ENCODE measurements around the gene ANXA2R. TPM values are rescaled to one million over a fixed set of nuclear protein-coding genes. Genes with fewer than 3 reads are reported as not detected.
"Not testable (repeated sequence)": the region's sequence is repeated elsewhere in the genome, so short reads cannot be mapped to it uniquely, and the experiment has no call there.

The ANXA2R gene
- total and polyA plus RNA-seq, 5 donors from 2014 or later: 35.8 to 69.7 (median 43.3) TPM

GRCh38 chr5:43075319-43076293 lies 35.5 kb upstream of the ANXA2R start:
- Histone ChIP-seq H3K36me3 (ENCODE audit: control insufficient read depth, insufficient read depth, low read length) (peaks cover 24% of the 10 kb centered on the region), H3K4me3 (ENCODE audit: low read depth, low read length) (no peak overlapping the region), H3K9me3 (ENCODE audit: control insufficient read depth in 2 of 2, low read length in 2 of 2) (no peaks in the 10 kb centered on the region), H3K4me1 (ENCODE audit: control insufficient read depth, insufficient read depth, low read length, poor library complexity, severe bottlenecking) (no peaks in the 10 kb centered on the region), H3K27me3 (ENCODE audit: control insufficient read depth, insufficient read depth, low read length) (no peaks in the 10 kb centered on the region), H3K27ac (ENCODE audit: insufficient read depth, low read length, poor library complexity, severe bottlenecking) (peak overlapping the region; percentile 18)
- Mint-ChIP-seq H3K27ac (peak overlapping the region; percentile 57 to 77 (median 74)), H3K36me3 (peaks cover 37% of the 10 kb centered on the region), H3K9me3 (no peaks in the 10 kb centered on the region), H3K4me3 (no peak overlapping the region), H3K27me3 (no peaks in the 10 kb centered on the region), H3K4me1 (peaks cover 3 to 51% (median 40%) of the 10 kb centered on the region in 4 donors)
- no peak for DNase-seq
- ATAC-seq (ENCODE audit: low read depth in 2 of 2): no peak

GRCh38 chr5:43074987-43075318 lies 34.8 kb upstream of the ANXA2R start:
- H3K4me3 Mint-ChIP-seq: no peak overlapping the region
- no peak for ATAC-seq (ENCODE audit: low read depth in 2 of 2)
- Histone ChIP-seq H3K4me3 (ENCODE audit: low read depth, low read length) (no peak overlapping the region), H3K36me3 (ENCODE audit: control insufficient read depth, insufficient read depth, low read length) (peaks cover 22% of the 10 kb centered on the region), H3K9me3 (ENCODE audit: control insufficient read depth in 2 of 2, low read length in 2 of 2) (no peaks in the 10 kb centered on the region), H3K27ac (ENCODE audit: insufficient read depth, low read length, poor library complexity, severe bottlenecking) (no peak overlapping the region), H3K4me1 (ENCODE audit: control insufficient read depth, insufficient read depth, low read length, poor library complexity, severe bottlenecking) (peaks cover 6% of the 10 kb centered on the region), H3K27me3 (ENCODE audit: control insufficient read depth, insufficient read depth, low read length) (no peaks in the 10 kb centered on the region)
- peaks cover 4 to 56% (median 42%) of the 10 kb centered on the region in 4 donors for H3K4me1 Mint-ChIP-seq
- DNase-seq: no peak
- H3K27me3 Mint-ChIP-seq: no peaks in the 10 kb centered on the region
- no peak overlapping the region for H3K27ac Mint-ChIP-seq
- peaks cover 42% of the 10 kb centered on the region for H3K36me3 Mint-ChIP-seq
- H3K9me3 Mint-ChIP-seq: no peaks in the 10 kb centered on the region

- peak; percentile 24 to 69 (median 68) for DNase-seq
- Histone ChIP-seq H3K9me3 (ENCODE audit: control insufficient read depth in 2 of 2, low read length in 2 of 2) (no peaks in the 10 kb centered on the region), H3K4me3 (ENCODE audit: low read depth, low read length) (no peak overlapping the region), H3K4me1 (ENCODE audit: control insufficient read depth, insufficient read depth, low read length, poor library complexity, severe bottlenecking) (peaks cover 17% of the 10 kb centered on the region), H3K27ac (ENCODE audit: insufficient read depth, low read length, poor library complexity, severe bottlenecking) (no peak overlapping the region), H3K36me3 (ENCODE audit: control insufficient read depth, insufficient read depth, low read length) (peaks cover 20% of the 10 kb centered on the region), H3K27me3 (ENCODE audit: control insufficient read depth, insufficient read depth, low read length) (no peaks in the 10 kb centered on the region)
- H3K27ac Mint-ChIP-seq: peak overlapping the region; percentile 34 to 81 (median 62)
- ATAC-seq (ENCODE audit: low read depth in 2 of 2): peak; percentile 62 to 66
- peaks cover 4 to 67% (median 46%) of the 10 kb centered on the region in 4 donors for H3K4me1 Mint-ChIP-seq
- peaks cover 44% of the 10 kb centered on the region for H3K36me3 Mint-ChIP-seq
- peak overlapping the region in 1 of 4 donors; percentile 8 for H3K4me3 Mint-ChIP-seq
- H3K27me3 Mint-ChIP-seq: no peaks in the 10 kb centered on the region
- no peaks in the 10 kb centered on the region for H3K9me3 Mint-ChIP-seq
Measured at GRCh38 chr5:43073597-43074546, 33.8 kb upstream of the ANXA2R start.

- Mint-ChIP-seq H3K4me3 (peak overlapping the region; percentile 97 to 98 (median 98)), H3K36me3 (peaks cover 32% of the 10 kb centered on the region), H3K4me1 (peaks cover 15 to 61% (median 46%) of the 10 kb centered on the region in 4 donors), H3K27ac (peak overlapping the region in 2 of 3 donors; percentile 66 to 99)
- not testable (repeated sequence) for ATAC-seq (ENCODE audit: low read depth in 2 of 2); H3K27me3 ChIP-seq (ENCODE audit: control insufficient read depth, insufficient read depth, low read length); DNase-seq; H3K27ac ChIP-seq (ENCODE audit: insufficient read depth, low read length, poor library complexity, severe bottlenecking); H3K27me3 Mint-ChIP-seq; H3K9me3 ChIP-seq (ENCODE audit: control insufficient read depth in 2 of 2, low read length in 2 of 2); H3K9me3 Mint-ChIP-seq
- Histone ChIP-seq H3K4me3 (ENCODE audit: low read depth, low read length) (peak overlapping the region; percentile 100), H3K4me1 (ENCODE audit: control insufficient read depth, insufficient read depth, low read length, poor library complexity, severe bottlenecking) (peaks cover 43% of the 10 kb centered on the region), H3K36me3 (ENCODE audit: control insufficient read depth, insufficient read depth, low read length) (peaks cover 15% of the 10 kb centered on the region)
Measured at GRCh38 chr5:43069401-43069720, 29.2 kb upstream of the ANXA2R start.

GRCh38 chr5:43068037-43068436 lies 27.9 kb upstream of the ANXA2R start:
- peaks cover 43% of the 10 kb centered on the region for H3K4me1 ChIP-seq (ENCODE audit: control insufficient read depth, insufficient read depth, low read length, poor library complexity, severe bottlenecking)
- peak overlapping the region; percentile 99 to 100 (median 99) for H3K27ac Mint-ChIP-seq
- peaks cover 6% of the 10 kb centered on the region for H3K27me3 Mint-ChIP-seq
- DNase-seq (peak in 1 of 3 donors; percentile 23), ATAC-seq (ENCODE audit: low read depth in 2 of 2) (no peak)
- peak overlapping the region; percentile 18 for H3K27ac ChIP-seq (ENCODE audit: insufficient read depth, low read length, poor library complexity, severe bottlenecking)
- no peaks in the 10 kb centered on the region for H3K9me3 Mint-ChIP-seq
- H3K4me3 Mint-ChIP-seq: peak overlapping the region; percentile 97 to 98 (median 98)
- peaks cover 15% of the 10 kb centered on the region for H3K36me3 ChIP-seq (ENCODE audit: control insufficient read depth, insufficient read depth, low read length)
- H3K36me3 Mint-ChIP-seq: peaks cover 22% of the 10 kb centered on the region
- H3K9me3 ChIP-seq (ENCODE audit: control insufficient read depth in 2 of 2, low read length in 2 of 2): no peaks in the 10 kb centered on the region
- H3K4me3 ChIP-seq (ENCODE audit: low read depth, low read length): peak overlapping the region; percentile 100
- H3K27me3 ChIP-seq (ENCODE audit: control insufficient read depth, insufficient read depth, low read length): no peaks in the 10 kb centered on the region
- H3K4me1 Mint-ChIP-seq: peaks cover 15 to 51% (median 37%) of the 10 kb centered on the region in 4 donors

- Histone ChIP-seq H3K27me3 (ENCODE audit: control insufficient read depth, insufficient read depth, low read length) (no peaks in the 10 kb centered on the region), H3K9me3 (ENCODE audit: control insufficient read depth in 2 of 2, low read length in 2 of 2) (no peaks in the 10 kb centered on the region), H3K27ac (ENCODE audit: insufficient read depth, low read length, poor library complexity, severe bottlenecking) (peak overlapping the region; percentile 99), H3K4me1 (ENCODE audit: control insufficient read depth, insufficient read depth, low read length, poor library complexity, severe bottlenecking) (peaks cover 43% of the 10 kb centered on the region), H3K4me3 (ENCODE audit: low read depth, low read length) (peak overlapping the region; percentile 100), H3K36me3 (ENCODE audit: control insufficient read depth, insufficient read depth, low read length) (peaks cover 15% of the 10 kb centered on the region)
- Mint-ChIP-seq H3K36me3 (peaks cover 18% of the 10 kb centered on the region), H3K9me3 (peaks cover 0 to 2% (median 0%) of the 10 kb centered on the region in 7 donors), H3K27ac (peak overlapping the region; percentile 99 to 100 (median 99)), H3K27me3 (peaks cover 6% of the 10 kb centered on the region), H3K4me3 (peak overlapping the region; percentile 97 to 98 (median 98)), H3K4me1 (peaks cover 15 to 49% (median 36%) of the 10 kb centered on the region in 4 donors)
- ATAC-seq (ENCODE audit: low read depth in 2 of 2): peak; percentile 60 to 62
- peak; percentile 78 to 95 (median 91) for DNase-seq
Measured at GRCh38 chr5:43066799-43067741, 27.0 kb upstream of the ANXA2R start.

All from CD4-positive, CD25-positive, alpha-beta regulatory T cell (primary cell).